Skeletal muscle tissue (tissue), 4 donors: ENCODE results near the gene SLC22A5. TPM values are rescaled to one million over a fixed set of nuclear protein-coding genes. Genes with fewer than 3 reads are reported as not detected.

Experiments used
- H3K27ac ChIP-seq: one replicate; pipeline ENCODE4 v1.7.0; 2013; ENCODE audit warnings: mild to moderate bottlenecking, low read depth, low read length, inconsistent platforms
- H3K27me3 ChIP-seq, 3 donors: one replicate each; pipeline ENCODE4 v1.7.0; 2013; ENCODE audit warnings: low read length in 3 of 3; ENCODE audit not compliant: control insufficient read depth in 3 of 3, insufficient read depth in 3 of 3
- H3K36me3 ChIP-seq, 3 donors: one replicate each; pipeline ENCODE4 v1.7.0; 2013; ENCODE audit warnings: low read length in 3 of 3; ENCODE audit not compliant: control insufficient read depth in 3 of 3, insufficient read depth in 3 of 3
- H3K4me1 ChIP-seq, 3 donors: one replicate each; pipeline ENCODE4 v1.7.0; 2013; ENCODE audit warnings: low read length in 3 of 3, mild to moderate bottlenecking in 3 of 3; ENCODE audit not compliant: control insufficient read depth in 3 of 3, insufficient read depth in 3 of 3
- H3K4me3 ChIP-seq, 3 donors: one replicate each; pipeline ENCODE4 v1.7.0; 2013; ENCODE audit warnings: low read length in 3 of 3
- H3K9ac ChIP-seq, 3 donors: one replicate each; pipeline ENCODE4 v1.7.0; 2013; ENCODE audit warnings: low read length in 3 of 3, mild to moderate bottlenecking in 3 of 3, moderate library complexity in 2 of 3, low read depth in 1 of 3
- H3K9me3 ChIP-seq, 3 donors: one replicate each; pipeline ENCODE4 v1.7.0; 2013; ENCODE audit warnings: low read length in 3 of 3; ENCODE audit not compliant: control insufficient read depth in 3 of 3
- total RNA-seq: library from RNA; depleted of rRNA; stranded (reverse); fragments of >200 nt; gene quantifications from one replicate; pipeline ENCODE4 v1.2.3, GENCODE V29; 2014
- donor health status: Osteomylitis.

The SLC22A5 gene
- total RNA-seq, 1 donor from 2014 or later = 2.1 TPM

- Histone ChIP-seq H3K9me3 (no peaks in the 10 kb centered on the region), H3K4me1 (peaks cover 90 to 96% (median 90%) of the 10 kb centered on the region in 3 donors), H3K36me3 (peaks cover 5 to 13% (median 5%) of the 10 kb centered on the region in 3 donors), H3K27ac (peak overlapping the region; percentile 76), H3K9ac (peak overlapping the region in 1 of 3 donors; percentile 71), H3K4me3 (no peak overlapping the region), H3K27me3 (no peaks in the 10 kb centered on the region)
Observed at GRCh38 chr5:132424167-132424880, 54.8 kb downstream of the SLC22A5 start.

- Histone ChIP-seq H3K4me3 (peak overlapping the region in 1 of 3 donors; percentile 49), H3K27ac (peak overlapping the region; percentile 76), H3K4me1 (peaks cover 81 to 90% (median 83%) of the 10 kb centered on the region in 3 donors), H3K27me3 (no peaks in the 10 kb centered on the region), H3K9ac (peak overlapping the region in 1 of 3 donors; percentile 69), H3K36me3 (peaks cover under 1 to 9% (median 1%) of the 10 kb centered on the region in 3 donors), H3K9me3 (no peaks in the 10 kb centered on the region)
Observed at GRCh38 chr5:132425009-132425937, 55.8 kb downstream of the SLC22A5 start.

- H3K4me3 ChIP-seq = peak overlapping the region in 2 of 3 donors; percentile 49 to 52
- no peaks in the 10 kb centered on the region for H3K27me3 ChIP-seq
- H3K27ac ChIP-seq = peak overlapping the region; percentile 76
- peak overlapping the region in 2 of 3 donors; percentile 29 to 71 for H3K9ac ChIP-seq
- no peaks in the 10 kb centered on the region for H3K9me3 ChIP-seq
- H3K36me3 ChIP-seq = peaks cover 0 to 5% (median 0%) of the 10 kb centered on the region in 3 donors
- H3K4me1 ChIP-seq = peaks cover 73 to 83% (median 77%) of the 10 kb centered on the region in 3 donors
Observed at GRCh38 chr5:132425975-132426524, 56.5 kb downstream of the SLC22A5 start.

- no peaks in the 10 kb centered on the region for H3K27me3 ChIP-seq
- peaks cover 67 to 79% (median 77%) of the 10 kb centered on the region in 3 donors for H3K4me1 ChIP-seq
- peak overlapping the region; percentile 14 to 71 (median 29) for H3K9ac ChIP-seq
- H3K4me3 ChIP-seq = peak overlapping the region in 2 of 3 donors; percentile 49 to 52
- H3K9me3 ChIP-seq = no peaks in the 10 kb centered on the region
- peak overlapping the region; percentile 76 for H3K27ac ChIP-seq
- H3K36me3 ChIP-seq = peaks cover 0 to 5% (median 0%) of the 10 kb centered on the region in 3 donors
Observed at GRCh38 chr5:132426525-132427138, 57.1 kb downstream of the SLC22A5 start.

GRCh38 chr5:132427281-132428146 is 58.0 kb downstream of the SLC22A5 start:
- peak overlapping the region in 2 of 3 donors; percentile 2 to 6 for H3K4me3 ChIP-seq
- H3K27me3 ChIP-seq = no peaks in the 10 kb centered on the region
- H3K27ac ChIP-seq = peak overlapping the region; percentile 76
- peaks cover 0 to 5% (median 0%) of the 10 kb centered on the region in 3 donors for H3K36me3 ChIP-seq
- H3K4me1 ChIP-seq = peaks cover 62 to 73% (median 72%) of the 10 kb centered on the region in 3 donors
- peak overlapping the region; percentile 16 to 71 (median 54) for H3K9ac ChIP-seq
- no peaks in the 10 kb centered on the region for H3K9me3 ChIP-seq

- Histone ChIP-seq H3K9ac (peak overlapping the region in 1 of 3 donors; percentile 71), H3K4me3 (peak overlapping the region in 1 of 3 donors; percentile 6), H3K9me3 (no peaks in the 10 kb centered on the region), H3K27me3 (no peaks in the 10 kb centered on the region), H3K36me3 (peaks cover 0 to 5% (median 0%) of the 10 kb centered on the region in 3 donors), H3K27ac (peak overlapping the region; percentile 76), H3K4me1 (peaks cover 56 to 72% (median 67%) of the 10 kb centered on the region in 3 donors)
Observed at GRCh38 chr5:132428147-132428482, 58.6 kb downstream of the SLC22A5 start.

GRCh38 chr5:132428484-132429462 is 59.3 kb downstream of the SLC22A5 start:
- Histone ChIP-seq H3K27me3 (no peaks in the 10 kb centered on the region), H3K27ac (no peak overlapping the region), H3K36me3 (no peaks in the 10 kb centered on the region), H3K9ac (peak overlapping the region in 1 of 3 donors; percentile 1), H3K4me1 (peaks cover 50 to 65% (median 60%) of the 10 kb centered on the region in 3 donors), H3K4me3 (no peak overlapping the region), H3K9me3 (no peaks in the 10 kb centered on the region)
